ENCODE results near the gene SUGCT. TPM values are rescaled to one million over a fixed set of nuclear protein-coding genes. Genes with fewer than 3 reads are reported as not detected.

Gene SUGCT
- total RNA-seq, 3 donors from 2014 or later = 7.6 to 19.1 (median 10.1) TPM

GRCh38 chr7:40579401-40579800 is 444.6 kb downstream of the SUGCT start:
- H3K4me1 ChIP-seq (ENCODE audit: low read depth) = no peaks in the 10 kb centered on the region
- no peak overlapping the region for H3K4me3 ChIP-seq
- no peak for TF ChIP-seq CTCF (IDR thresholded peaks at IDR 0.05)
- ATAC-seq = no peak
- intact Hi-C loops (cut with DNase I, micrococcal nuclease) = no loop called here
- no peaks in the 10 kb centered on the region for H3K9me3 ChIP-seq
- no peak for DNase-seq
- no peaks in the 10 kb centered on the region for H3K36me3 ChIP-seq (ENCODE audit: low read depth)

- DNase-seq = no peak
- ATAC-seq = no peak
- no peaks in the 10 kb centered on the region for H3K4me1 ChIP-seq (ENCODE audit: low read depth)
- intact Hi-C loops (cut with DNase I, micrococcal nuclease) = no loop called here
- H3K4me3 ChIP-seq = no peak overlapping the region
- no peaks in the 10 kb centered on the region for H3K36me3 ChIP-seq (ENCODE audit: low read depth)
- H3K9me3 ChIP-seq = no peaks in the 10 kb centered on the region
- TF ChIP-seq CTCF (IDR thresholded peaks at IDR 0.05) = no peak
These were observed 446.0 kb downstream of the SUGCT start for GRCh38 chr7:40580776-40581175.

- H3K4me1 ChIP-seq (ENCODE audit: low read depth) = no peaks in the 10 kb centered on the region
- no peak for DNase-seq
- intact Hi-C loops (cut with DNase I, micrococcal nuclease) = no loop called here
- no peak for TF ChIP-seq CTCF (IDR thresholded peaks at IDR 0.05)
- no peak for ATAC-seq
- H3K36me3 ChIP-seq (ENCODE audit: low read depth) = no peaks in the 10 kb centered on the region
- no peak overlapping the region for H3K4me3 ChIP-seq
- H3K9me3 ChIP-seq = no peaks in the 10 kb centered on the region
These were observed 447.7 kb downstream of the SUGCT start for GRCh38 chr7:40582539-40582938.

GRCh38 chr7:40583667-40584444 is 449.1 kb downstream of the SUGCT start:
- no peaks in the 10 kb centered on the region for H3K4me1 ChIP-seq (ENCODE audit: low read depth)
- DNase-seq (no peak), ATAC-seq (no peak)
- H3K4me3 ChIP-seq = no peak overlapping the region
- no peak for TF ChIP-seq CTCF (IDR thresholded peaks at IDR 0.05)
- H3K36me3 ChIP-seq (ENCODE audit: low read depth) = no peaks in the 10 kb centered on the region
- no peaks in the 10 kb centered on the region for H3K9me3 ChIP-seq
- intact Hi-C loops (cut with DNase I, micrococcal nuclease) = no loop called here

GRCh38 chr7:40584667-40585433 is 450.0 kb downstream of the SUGCT start:
- no peaks in the 10 kb centered on the region for H3K36me3 ChIP-seq (ENCODE audit: low read depth)
- ATAC-seq (no peak), DNase-seq (no peak)
- H3K4me1 ChIP-seq (ENCODE audit: low read depth) = no peaks in the 10 kb centered on the region
- TF ChIP-seq CTCF (IDR thresholded peaks at IDR 0.05) = no peak
- no peak overlapping the region for H3K4me3 ChIP-seq
- intact Hi-C loops (cut with DNase I, micrococcal nuclease) = no loop called here
- no peaks in the 10 kb centered on the region for H3K9me3 ChIP-seq
